ENCODE results near the gene NAA25.
"Not testable (repeated sequence)": the region's sequence is repeated elsewhere in the genome, so short reads cannot be mapped to it uniquely, and the experiment has no call there.

The NAA25 gene

GRCh38 chr12:112107306-112108201 lies 1.0 kb downstream of the NAA25 start:
- TF ChIP-seq ZNF274 (IDR thresholded peaks at IDR 0.05; ENCODE audit: low read depth, low read length), result no peak
- peak overlapping the region; percentile 93 for H3K4me3 ChIP-seq (ENCODE audit: low read length)

- H3K4me3 ChIP-seq (ENCODE audit: low read length), result no peak overlapping the region
Observed at GRCh38 chr12:112105891-112106290, 2.7 kb downstream of the NAA25 start.

GRCh38 chr12:112103758-112104503 lies 4.7 kb downstream of the NAA25 start:
- no peak for TF ChIP-seq ZNF274 (IDR thresholded peaks at IDR 0.05; ENCODE audit: low read depth, low read length)
- no peak overlapping the region for H3K4me3 ChIP-seq (ENCODE audit: low read length)

More at GRCh38 chr12:112105891-112106290, 2.7 kb downstream of the NAA25 start:
- TF ChIP-seq ZNF274 (IDR thresholded peaks at IDR 0.05; ENCODE audit: low read depth, low read length), result no peak

- H3K4me3 ChIP-seq (ENCODE audit: low read length), result not testable (repeated sequence)
Observed at GRCh38 chr12:112102746-112103145, 5.8 kb downstream of the NAA25 start.

- no peak overlapping the region for H3K4me3 ChIP-seq (ENCODE audit: low read length)
- TF ChIP-seq ZNF274 (IDR thresholded peaks at IDR 0.05; ENCODE audit: low read depth, low read length), result no peak
Observed at GRCh38 chr12:112102127-112102526, 6.5 kb downstream of the NAA25 start.

- not testable (repeated sequence) for H3K4me3 ChIP-seq (ENCODE audit: low read length)
Observed at GRCh38 chr12:112100500-112100899, 8.1 kb downstream of the NAA25 start.

- no peak for TF ChIP-seq ZNF274 (IDR thresholded peaks at IDR 0.05; ENCODE audit: low read depth, low read length)
Observed at GRCh38 chr12:112097641-112098040, 10.9 kb downstream of the NAA25 start.

GRCh38 chr12:112096667-112097066 lies 11.9 kb downstream of the NAA25 start:
- no peak overlapping the region for H3K4me3 ChIP-seq (ENCODE audit: low read length)
- no peak for TF ChIP-seq ZNF274 (IDR thresholded peaks at IDR 0.05; ENCODE audit: low read depth, low read length)

More at GRCh38 chr12:112097641-112098040, 10.9 kb downstream of the NAA25 start:
- no peak overlapping the region for H3K4me3 ChIP-seq (ENCODE audit: low read length)

GRCh38 chr12:112096070-112096469 lies 12.5 kb downstream of the NAA25 start:
- H3K4me3 ChIP-seq (ENCODE audit: low read length), result no peak overlapping the region

GRCh38 chr12:112091563-112091962 lies 17.0 kb downstream of the NAA25 start:
- no peak overlapping the region for H3K4me3 ChIP-seq (ENCODE audit: low read length)
- no peak for TF ChIP-seq ZNF274 (IDR thresholded peaks at IDR 0.05; ENCODE audit: low read depth, low read length)

More at GRCh38 chr12:112096070-112096469, 12.5 kb downstream of the NAA25 start:
- no peak for TF ChIP-seq ZNF274 (IDR thresholded peaks at IDR 0.05; ENCODE audit: low read depth, low read length)

GRCh38 chr12:112087851-112088250 lies 20.7 kb downstream of the NAA25 start:
- no peak for TF ChIP-seq ZNF274 (IDR thresholded peaks at IDR 0.05; ENCODE audit: low read depth, low read length)
- H3K4me3 ChIP-seq (ENCODE audit: low read length), result no peak overlapping the region

GRCh38 chr12:112087055-112087850 lies 21.3 kb downstream of the NAA25 start:
- no peak for TF ChIP-seq ZNF274 (IDR thresholded peaks at IDR 0.05; ENCODE audit: low read depth, low read length)
- no peak overlapping the region for H3K4me3 ChIP-seq (ENCODE audit: low read length)

GRCh38 chr12:112066566-112066965 lies 42.0 kb downstream of the NAA25 start:
- H3K4me3 ChIP-seq (ENCODE audit: low read length), result no peak overlapping the region
- no peak for TF ChIP-seq ZNF274 (IDR thresholded peaks at IDR 0.05; ENCODE audit: low read depth, low read length)

- H3K4me3 ChIP-seq (ENCODE audit: low read length), result no peak overlapping the region
- no peak for TF ChIP-seq ZNF274 (IDR thresholded peaks at IDR 0.05; ENCODE audit: low read depth, low read length)
Observed at GRCh38 chr12:112063273-112063672, 45.3 kb downstream of the NAA25 start.
